K562 (cell line): ENCODE results near the gene USP1. TPM values are rescaled to one million over a fixed set of nuclear protein-coding genes. Genes with fewer than 3 reads are reported as not detected.
A peak's percentile ranks its signal among the peaks of the same experiment; 100 is the strongest.

Experiments
- ATAC-seq: fragments of 200-7000 bp; cut with Tn5 transposase; 3 replicates; pipeline ENCODE4 v1.9.1; 2020; ENCODE audit warnings: moderate library complexity
- BruUV-seq: library from RNA; stranded (reverse); fragments of 400-500 nt; replicated peaks from 2 replicates; lab custom pipeline; 2021; lab: Mats Ljungman, UMichigan
- CTCF ChIA-PET: fragments of 300-600 bp; formaldehyde crosslinking; extraction: SDS; loops from one replicate; lab custom pipeline; 2021; ENCODE audit warnings: low intra/inter-chr PET ratio; lab: Yijun Ruan, JAX
- POLR2A ChIA-PET: fragments of 300-600, 350-650 bp; sonication (Branson Sonifier 250); formaldehyde crosslinking; extraction: SDS; loops from one replicate; lab custom pipeline; 2021; ENCODE audit warnings: antibody characterized with exemption, inconsistent platforms; lab: Yijun Ruan, JAX
- DNase-seq, 4 experiments: peaks; one replicate each; pipeline versions ENCODE4 v3.0.0 to v3.0.0-alpha.2; 2011 to 2018; ENCODE audit warnings: low spot score in 3 of 4, mixed read lengths in 3 of 4; ENCODE audit errors: extremely low read depth in 1 of 4
- FAIRE-seq: peaks from 2 replicates; lab custom pipeline; 2011; peaks lifted over from hg19 to GRCh38; lab: Jason Lieb, UNC
- H2AFZ ChIP-seq: 2 replicates; pipeline ENCODE4 v1.6.0; 2011; ENCODE audit warnings: low read depth, low read length, control low read depth, inconsistent platforms
- H3K27ac ChIP-seq: fragments of 200-600 bp; 3 replicates; pipeline ENCODE4 v1.8.0; 2011; ENCODE audit warnings: low read depth, mild to moderate bottlenecking, control low read depth, inconsistent platforms, low read length, moderate library complexity, mixed read lengths; ENCODE audit errors: extremely low read depth
- H3K27me3 ChIP-seq, 2 experiments: fragments of 300-600 bp in 1 of 2; 2 replicates in 1 of 2; 3 replicates in 1 of 2; pipeline versions ENCODE4 v1.6.0 to v1.8.0; 2011; ENCODE audit warnings: inconsistent platforms in 2 of 2, low read length in 2 of 2, mild to moderate bottlenecking in 1 of 2, mixed read lengths in 1 of 2, moderate library complexity in 1 of 2; ENCODE audit not compliant: control insufficient read depth in 2 of 2, insufficient read depth in 2 of 2
- H3K36me3 ChIP-seq: fragments of 300-600 bp; 3 replicates; pipeline ENCODE4 v1.8.0; 2011; ENCODE audit warnings: mild to moderate bottlenecking, low read length, inconsistent platforms; ENCODE audit not compliant: control insufficient read depth, insufficient read depth
- H3K4me1 ChIP-seq, 2 experiments: fragments of 200-600 bp in 1 of 2; replicated peaks in 1 of 2; 2 replicates in 1 of 2; 3 replicates in 1 of 2; pipeline versions ENCODE4 v1.5.1 to v1.8.0; 2011; ENCODE audit warnings: inconsistent platforms in 2 of 2, low read length in 2 of 2, mild to moderate bottlenecking in 1 of 2, mixed read lengths in 1 of 2, moderate library complexity in 1 of 2; ENCODE audit not compliant: control insufficient read depth in 2 of 2, insufficient read depth in 2 of 2
- H3K4me2 ChIP-seq: 2 replicates; pipeline ENCODE4 v1.6.1; 2011; ENCODE audit warnings: low read length, control low read depth, inconsistent platforms, mixed read lengths; ENCODE audit not compliant: insufficient read depth
- H3K4me3 ChIP-seq: fragments of 200-600 bp; sonication (generic), shearing (Covaris generic); 2 replicates; pipeline ENCODE4 v1.5.1; 2016; ENCODE audit warnings: control low read depth, inconsistent platforms
- H3K79me2 ChIP-seq: fragments of 200-600 bp; 3 replicates; pipeline ENCODE4 v1.8.0; 2011; ENCODE audit warnings: low read length, inconsistent platforms; ENCODE audit not compliant: control insufficient read depth, insufficient read depth
- H3K9ac ChIP-seq, 2 experiments: 2 replicates each; pipeline versions ENCODE4 v1.6.0 to v1.6.1; 2011; ENCODE audit warnings: low read depth in 2 of 2, low read length in 2 of 2, control low read depth in 1 of 2, inconsistent platforms in 1 of 2, mild to moderate bottlenecking in 1 of 2, mixed read lengths in 1 of 2; ENCODE audit not compliant: insufficient read depth in 1 of 2
- H3K9me1 ChIP-seq: one replicate; pipeline ENCODE4 v1.6.0; 2011; ENCODE audit warnings: inconsistent platforms, mild to moderate bottlenecking, low read length, moderate library complexity; ENCODE audit not compliant: control insufficient read depth, insufficient read depth
- H3K9me3 ChIP-seq: replicated peaks from 2 replicates; pipeline ENCODE4 v1.5.1; 2011; ENCODE audit warnings: low read depth, low read length, inconsistent platforms; ENCODE audit not compliant: control insufficient read depth, insufficient read depth
- H4K20me1 ChIP-seq: replicated peaks from 2 replicates; pipeline ENCODE4 v1.6.1; 2011; ENCODE audit warnings: low read length, inconsistent platforms, mixed read lengths; ENCODE audit not compliant: control insufficient read depth, insufficient read depth
- BDP1 ChIP-seq: IDR thresholded peaks from 3 replicates; pipeline ENCODE4 v1.6.1; 2011; ENCODE audit not compliant: insufficient read length, insufficient read depth
- GATA2 ChIP-seq: sonication (generic); formaldehyde crosslinking; IDR thresholded peaks from 2 replicates; pipeline ENCODE4 v1.4.0; 2020; ENCODE audit warnings: mild to moderate bottlenecking, missing genetic modification reagents
- MCM5 ChIP-seq: fragments of 450-650 bp; IDR thresholded peaks from 2 replicates; pipeline ENCODE4 v1.6.1; 2016; ENCODE audit warnings: low read depth
- PRPF4 ChIP-seq: fragments of 200-400 bp; formaldehyde crosslinking; IDR thresholded peaks from one replicate; pipeline ENCODE4 v1.6.1; 2017; ENCODE audit warnings: low read length, low read depth, mild to moderate bottlenecking; ENCODE audit not compliant: insufficient read depth, poor library complexity, severe bottlenecking
- ZNF830 ChIP-seq: fragments of 250-450 bp; sonication (Bioruptor Pico); IDR thresholded peaks from 2 replicates; pipeline ENCODE4 v1.5.0; 2021; ENCODE audit warnings: mild to moderate bottlenecking
- WGBS: fragments of 100-300 bp; shearing (Covaris generic); methylation state at CpG from one replicate; pipeline ENCODE4 v1.1.6; 2016; ENCODE audit warnings: low coverage, mixed read lengths; ENCODE audit not compliant: insufficient coverage; ENCODE audit errors: missing lambda C conversion rate; 5-methylcytosine and 5-hydroxymethylcytosine counted together
- in situ Hi-C: fragments of 300-500 bp; cut with MboI; formaldehyde crosslinking; loops from 4 replicates; pipeline ENCODE4 v1.15.0; 2018; ENCODE audit warnings: inconsistent platforms, mixed read lengths
- intact Hi-C: fragments of 100-400 bp; cut with micrococcal nuclease; formaldehyde crosslinking; loops from 2 replicates; pipeline ENCODE4 v1.14.2; 2022
- polyA plus RNA-seq, 8 experiments: library from polyadenylated mRNA; depleted of rRNA in 4 of 8; stranded (reverse) in 5 of 8; unstranded in 3 of 8; fragments of >200 nt; fragmentation: Nextera tagmentation in 2 of 8; fragmentation: Illumina TruSeq in 1 of 8; extraction: Ambion mirVana in 2 of 8; extraction: Trizol in 1 of 8; gene quantifications; 2 replicates each; pipeline versions ENCODE4 v1.2.1 to v1.2.3, GENCODE V29; 2011 to 2014; ENCODE audit warnings: inconsistent platforms in 1 of 8, missing spikeins in 1 of 8
- total RNA-seq, 7 experiments: library from RNA; depleted of rRNA in 6 of 7; stranded (reverse); fragments of >200 nt in 6 of 7; fragmentation: Illumina TruSeq in 2 of 7; extraction: Trizol in 2 of 7; gene quantifications; 2 replicates each; pipeline versions ENCODE4 v1.2.1 to v1.2.3, GENCODE V29; 2011 to 2021; ENCODE audit warnings: low replicate concordance in 1 of 7
- TF ChIP-seq, protein P1 (sequence below): fragments of 450-650 bp; IDR thresholded peaks from 2 replicates; pipeline ENCODE4 v1.6.1; 2014; ENCODE audit warnings: low read depth, mild to moderate bottlenecking, moderate library complexity, borderline replicate concordance
- TF ChIP-seq, protein P2 (sequence below), 3 experiments: IDR thresholded peaks in 2 of 3; conservative IDR thresholded peaks in 1 of 3; 2 replicates each; pipeline ENCODE4 v1.5.1; 2011 to 2012; ENCODE audit warnings: low read length in 3 of 3, mild to moderate bottlenecking in 3 of 3, control low read depth in 2 of 3, improper control_type of control experiment in 1 of 3, inconsistent platforms in 1 of 3, low read depth in 1 of 3, mixed read lengths in 1 of 3, moderate library complexity in 1 of 3; ENCODE audit not compliant: insufficient read depth in 2 of 3

The USP1 gene
- total and polyA plus RNA-seq, 9 of the 15 experiments (the other 6 are each of a cell fraction or from before 2014, with no cell fraction given), result 27.3 to 87.9 (median 51.7) TPM

DNA sequence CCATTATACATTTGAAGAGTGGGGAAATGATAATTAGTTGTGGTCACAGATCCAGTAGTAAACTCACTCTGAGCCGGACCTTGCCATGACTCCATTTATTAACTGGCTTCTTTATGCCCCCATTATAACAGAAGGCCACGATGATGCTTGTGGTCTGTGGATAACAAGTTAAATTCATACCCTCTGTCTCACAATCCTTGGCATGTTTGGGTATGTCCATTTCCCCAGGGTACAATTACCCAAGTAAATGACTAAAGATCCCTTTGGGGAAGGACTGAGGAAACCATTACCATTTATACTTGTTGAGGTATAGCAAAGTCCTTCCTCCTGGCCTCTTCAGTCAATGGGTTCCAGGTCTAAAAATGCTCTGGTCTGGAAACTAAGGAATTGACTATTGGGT, 7.3 kb upstream of the USP1 start:
- H2AFZ ChIP-seq, result no peak overlapping the region
- no peaks in the 10 kb centered on the region for H3K36me3 ChIP-seq
- 11% methylated on average over 2 of the region's 2 CpGs for WGBS
- H3K27me3 ChIP-seq, result peaks cover 3 to 5% of the 10 kb centered on the region in 2 experiments; a peak in 1 of 5 replicates
- no TSS peak for BruUV-seq
- POLR2A ChIA-PET, result no interaction called here
- intact Hi-C loops, result no loop called here
- H3K9ac ChIP-seq, result no peak overlapping the region
- CTCF ChIA-PET, result no interaction called here
- no peaks in the 10 kb centered on the region for H3K79me2 ChIP-seq
- in situ Hi-C loops, result no loop called here
- FAIRE-seq (no peak), ATAC-seq (no peak), DNase-seq (no peak)
- H3K4me2 ChIP-seq, result no peak overlapping the region
- TF ChIP-seq BDP1, result no peak
- no peak for TF ChIP-seq MCM5
- TF ChIP-seq GATA2 (CRISPR knock-in tag), result no peak
- no peak for TF ChIP-seq PRPF4
- no peak for TF ChIP-seq ZNF830
- H3K9me1 ChIP-seq, result no peaks in the 10 kb centered on the region
- H3K27ac ChIP-seq, result no peak overlapping the region
- H3K9me3 ChIP-seq, result no peaks in the 10 kb centered on the region
- H3K4me3 ChIP-seq, result no peak overlapping the region
- H3K4me1 ChIP-seq, result peaks cover 2 to 5% of the 10 kb centered on the region in 2 experiments; a peak in 3 of 5 replicates
- H4K20me1 ChIP-seq, result no peaks in the 10 kb centered on the region

DNA sequence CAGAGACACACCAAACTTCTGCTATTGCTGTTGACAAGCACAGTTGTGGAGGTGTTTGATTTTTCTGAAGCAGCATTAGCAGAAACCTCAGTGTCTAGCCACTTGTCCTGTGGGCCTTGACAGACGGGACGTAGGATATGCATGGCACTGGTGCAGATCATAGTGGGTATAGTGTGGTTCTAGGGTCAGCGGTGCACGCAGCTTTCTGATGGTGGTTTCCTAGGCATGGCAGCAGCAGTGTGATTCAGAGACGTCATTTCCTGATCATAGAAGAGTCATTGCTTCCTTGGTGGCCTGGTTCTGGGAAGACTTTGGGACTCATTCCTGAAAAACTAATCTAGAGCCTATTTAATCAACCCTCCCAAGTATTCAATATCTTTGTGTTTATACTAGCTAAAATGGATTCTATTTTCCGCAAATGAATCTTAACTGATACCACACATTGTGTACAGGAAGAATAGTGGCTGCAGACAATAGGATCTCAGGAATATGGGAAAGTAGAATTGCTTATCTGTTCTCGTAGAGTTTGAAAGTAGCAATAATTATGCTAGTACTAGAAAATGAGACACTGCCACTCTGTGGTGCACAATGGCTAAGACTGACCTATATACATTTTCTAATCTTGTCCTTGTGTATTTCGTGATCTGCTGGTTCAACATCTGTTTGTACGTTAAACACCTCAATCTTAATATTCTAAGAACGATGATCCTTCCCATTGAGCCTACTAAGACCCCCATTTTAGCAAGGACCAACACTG, 2.8 kb upstream of the USP1 start:
- DNase-seq, result no peak
- no peak overlapping the region for H3K4me3 ChIP-seq
- H3K9ac ChIP-seq, result no peak overlapping the region
- ChIA-PET POLR2A (no interaction called here), CTCF (no interaction called here)
- TF ChIP-seq, protein P1, sequence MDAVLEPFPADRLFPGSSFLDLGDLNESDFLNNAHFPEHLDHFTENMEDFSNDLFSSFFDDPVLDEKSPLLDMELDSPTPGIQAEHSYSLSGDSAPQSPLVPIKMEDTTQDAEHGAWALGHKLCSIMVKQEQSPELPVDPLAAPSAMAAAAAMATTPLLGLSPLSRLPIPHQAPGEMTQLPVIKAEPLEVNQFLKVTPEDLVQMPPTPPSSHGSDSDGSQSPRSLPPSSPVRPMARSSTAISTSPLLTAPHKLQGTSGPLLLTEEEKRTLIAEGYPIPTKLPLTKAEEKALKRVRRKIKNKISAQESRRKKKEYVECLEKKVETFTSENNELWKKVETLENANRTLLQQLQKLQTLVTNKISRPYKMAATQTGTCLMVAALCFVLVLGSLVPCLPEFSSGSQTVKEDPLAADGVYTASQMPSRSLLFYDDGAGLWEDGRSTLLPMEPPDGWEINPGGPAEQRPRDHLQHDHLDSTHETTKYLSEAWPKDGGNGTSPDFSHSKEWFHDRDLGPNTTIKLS, result no peak
- TF ChIP-seq, protein P2, sequence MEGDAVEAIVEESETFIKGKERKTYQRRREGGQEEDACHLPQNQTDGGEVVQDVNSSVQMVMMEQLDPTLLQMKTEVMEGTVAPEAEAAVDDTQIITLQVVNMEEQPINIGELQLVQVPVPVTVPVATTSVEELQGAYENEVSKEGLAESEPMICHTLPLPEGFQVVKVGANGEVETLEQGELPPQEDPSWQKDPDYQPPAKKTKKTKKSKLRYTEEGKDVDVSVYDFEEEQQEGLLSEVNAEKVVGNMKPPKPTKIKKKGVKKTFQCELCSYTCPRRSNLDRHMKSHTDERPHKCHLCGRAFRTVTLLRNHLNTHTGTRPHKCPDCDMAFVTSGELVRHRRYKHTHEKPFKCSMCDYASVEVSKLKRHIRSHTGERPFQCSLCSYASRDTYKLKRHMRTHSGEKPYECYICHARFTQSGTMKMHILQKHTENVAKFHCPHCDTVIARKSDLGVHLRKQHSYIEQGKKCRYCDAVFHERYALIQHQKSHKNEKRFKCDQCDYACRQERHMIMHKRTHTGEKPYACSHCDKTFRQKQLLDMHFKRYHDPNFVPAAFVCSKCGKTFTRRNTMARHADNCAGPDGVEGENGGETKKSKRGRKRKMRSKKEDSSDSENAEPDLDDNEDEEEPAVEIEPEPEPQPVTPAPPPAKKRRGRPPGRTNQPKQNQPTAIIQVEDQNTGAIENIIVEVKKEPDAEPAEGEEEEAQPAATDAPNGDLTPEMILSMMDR (IDR thresholded peaks at IDR 0.05 in 2 of 3, conservative IDR thresholded peaks at IDR 0.05 in 1 of 3; ENCODE audit: insufficient read depth in 2 of 3, low read depth in 1 of 3, low read length in 3 of 3), result peak in 1 of 3 experiments; percentile 11; a peak in 1 of 6 replicates
- peaks cover 6% of the 10 kb centered on the region; the same call in 1 of the 2 replicates for H4K20me1 ChIP-seq
- no peak overlapping the region for H2AFZ ChIP-seq
- H3K36me3 ChIP-seq, result no peaks in the 10 kb centered on the region
- no peak for ATAC-seq
- no peak overlapping the region for H3K4me2 ChIP-seq
- H3K79me2 ChIP-seq, result peaks cover 29% of the 10 kb centered on the region
- no TSS peak for BruUV-seq
- no peak overlapping the region for H3K27ac ChIP-seq
- no peak for FAIRE-seq
- H3K9me1 ChIP-seq, result no peaks in the 10 kb centered on the region
- H3K4me1 ChIP-seq, result peaks cover 2 to 17% of the 10 kb centered on the region in 2 experiments; a peak in 4 of 5 replicates
- H3K9me3 ChIP-seq, result no peaks in the 10 kb centered on the region
- in situ Hi-C loops (no loop called here), intact Hi-C loops (no loop called here)
- 86% methylated on average over 10 of the region's 10 CpGs for WGBS
- peaks cover 3 to 5% of the 10 kb centered on the region in 2 experiments; a peak in 1 of 5 replicates for H3K27me3 ChIP-seq
